ENCODE data around the gene ELP1.
"Not testable (repeated sequence)": the region's sequence is repeated elsewhere in the genome, so short reads cannot be mapped to it uniquely, and the experiment has no call there.

The ELP1 gene

DNA sequence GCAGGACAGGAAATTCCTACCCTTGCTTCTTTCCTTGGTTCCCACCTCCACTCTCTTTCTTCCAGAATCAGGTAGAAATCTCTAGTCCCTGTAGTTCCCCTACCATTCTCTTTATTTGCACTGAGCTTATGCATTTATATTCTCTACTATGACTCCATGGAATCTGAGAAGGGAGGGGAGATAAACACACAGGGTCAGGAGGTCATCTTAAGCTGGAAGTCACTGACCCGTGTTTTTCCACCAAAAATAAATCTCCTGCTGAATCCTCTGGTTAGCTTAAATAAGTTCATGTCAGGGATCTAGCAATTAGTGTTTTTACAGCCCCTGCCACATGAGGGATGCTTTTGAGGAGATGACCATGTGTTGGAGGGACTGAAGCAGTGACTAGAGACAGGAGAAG is 81.8 kb downstream of the ELP1 start:
- DNase-seq: no peak

DNA sequence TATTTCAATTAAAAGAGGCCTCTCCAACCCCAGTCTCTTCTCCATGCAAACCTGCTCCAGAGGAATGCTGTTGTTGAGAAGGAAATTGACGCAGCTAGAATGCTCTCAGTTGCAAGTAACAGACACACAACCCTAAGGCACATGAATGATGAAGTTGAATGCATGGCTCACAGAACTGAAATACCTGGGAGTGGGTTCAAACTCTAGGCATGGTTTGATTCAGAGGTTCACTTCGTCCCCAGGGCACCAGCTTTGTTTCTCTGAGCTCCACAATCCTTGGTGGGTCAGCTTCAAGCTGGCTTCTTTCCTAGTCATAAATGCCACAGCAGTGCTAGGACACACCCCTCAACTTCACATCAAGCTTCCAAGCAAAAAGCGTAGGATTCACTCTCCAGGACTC is 82.8 kb downstream of the ELP1 start:
- no peak for DNase-seq

DNA sequence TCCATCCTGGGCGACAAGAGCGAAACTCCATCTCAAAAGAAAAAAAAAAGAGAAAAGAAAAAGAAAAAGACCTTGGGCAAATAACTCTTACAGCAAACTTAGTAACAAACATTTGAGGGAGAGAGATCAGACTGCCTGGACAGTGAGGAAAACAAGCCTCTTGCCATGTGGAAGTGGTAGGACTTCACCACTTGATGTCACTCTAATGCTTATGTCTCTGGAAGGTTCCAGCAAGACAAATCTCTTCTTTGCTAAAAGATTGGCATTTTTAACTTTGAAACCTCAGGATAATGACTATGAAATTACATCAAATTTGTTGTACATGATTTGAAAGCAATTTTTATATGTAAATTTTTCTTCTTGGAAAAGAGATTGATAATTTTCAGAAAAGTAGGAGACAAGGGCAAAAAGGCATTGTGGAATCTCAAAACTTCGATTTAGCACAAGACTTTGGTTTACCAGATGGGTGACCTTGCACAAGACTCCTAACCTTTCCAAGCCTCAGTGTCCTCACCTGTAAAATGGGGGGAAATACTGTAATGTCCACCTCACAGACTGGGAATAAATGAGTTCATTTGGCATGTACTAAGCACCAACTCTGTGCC is 83.5 kb downstream of the ELP1 start:
- DNase-seq: no peak

DNA sequence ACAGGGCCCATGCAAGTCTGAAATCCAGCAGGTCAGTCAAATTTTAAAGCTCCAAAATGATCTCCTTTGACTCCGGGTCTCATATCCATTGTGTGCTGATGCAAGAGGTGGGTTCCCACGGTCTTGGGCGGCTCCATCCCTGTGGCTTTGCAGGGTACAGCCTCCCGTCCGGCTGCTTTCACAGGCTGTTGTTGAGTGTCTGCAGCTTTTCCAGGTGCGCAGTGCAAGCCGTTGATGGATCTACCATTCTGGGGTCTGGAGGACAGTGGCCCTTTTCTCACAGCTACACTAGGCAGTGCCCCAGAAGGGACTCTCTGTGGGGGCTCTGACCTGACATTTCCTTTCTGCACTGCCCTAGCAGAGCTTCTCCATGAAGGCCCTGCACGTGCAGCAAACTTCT is 85.6 kb downstream of the ELP1 start:
- DNase-seq: not testable (repeated sequence)

DNA sequence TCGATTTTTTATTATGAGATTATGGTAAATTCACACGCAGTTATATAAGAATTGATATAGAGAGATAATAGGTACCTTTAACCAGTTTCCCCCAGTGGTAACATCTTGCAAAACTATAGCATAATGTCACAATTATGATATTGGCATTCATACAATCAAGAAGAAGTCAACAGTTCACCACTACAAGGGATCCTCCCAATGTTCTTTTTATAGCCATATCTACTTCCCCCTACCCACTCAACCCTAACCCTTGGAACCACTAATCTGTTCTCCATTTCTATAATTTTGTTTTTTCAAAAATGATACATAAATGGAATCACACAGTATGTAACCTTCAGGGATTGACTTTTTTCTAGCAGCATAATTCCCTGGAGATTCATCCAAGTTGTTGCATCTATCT is 88.0 kb downstream of the ELP1 start:
- DNase-seq: no peak

DNA sequence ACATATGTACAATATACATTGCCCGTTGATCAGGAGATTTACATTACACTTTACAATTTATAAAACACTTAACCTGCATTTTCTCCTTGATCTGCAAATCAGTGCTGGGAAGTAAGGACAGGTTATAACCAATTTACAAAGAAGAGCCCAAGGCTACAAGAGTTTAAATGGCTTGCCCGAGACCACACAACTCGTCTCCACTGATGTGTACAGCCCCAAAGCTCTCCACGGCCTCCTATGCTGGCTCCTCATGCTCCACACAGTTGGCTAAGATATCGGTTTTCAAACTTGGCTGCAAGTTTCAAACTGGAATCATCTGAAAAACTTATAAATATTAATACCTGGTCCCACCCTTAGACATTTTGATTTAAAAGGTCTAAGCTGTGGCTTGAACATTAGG is 88.4 kb downstream of the ELP1 start:
- DNase-seq: no peak

DNA sequence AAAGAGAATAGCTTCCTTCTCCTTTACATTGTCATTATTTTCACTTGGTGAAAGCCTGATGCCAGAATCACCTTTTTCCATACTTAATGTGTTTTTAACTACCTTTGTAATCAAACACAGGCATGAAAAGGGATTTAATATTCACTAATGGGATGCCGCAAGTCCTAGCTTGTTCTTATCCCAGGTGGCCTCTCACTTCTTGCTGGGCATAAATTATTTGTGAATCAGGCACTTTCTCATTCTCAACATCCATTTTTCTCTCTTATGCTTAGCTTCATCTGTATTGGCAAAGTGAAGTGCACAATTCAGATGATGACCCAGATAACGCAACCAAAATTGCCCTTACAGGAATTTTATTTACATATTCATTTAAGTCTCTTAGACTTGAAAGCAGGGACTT is 89.1 kb downstream of the ELP1 start:
- DNase-seq: no peak

DNA sequence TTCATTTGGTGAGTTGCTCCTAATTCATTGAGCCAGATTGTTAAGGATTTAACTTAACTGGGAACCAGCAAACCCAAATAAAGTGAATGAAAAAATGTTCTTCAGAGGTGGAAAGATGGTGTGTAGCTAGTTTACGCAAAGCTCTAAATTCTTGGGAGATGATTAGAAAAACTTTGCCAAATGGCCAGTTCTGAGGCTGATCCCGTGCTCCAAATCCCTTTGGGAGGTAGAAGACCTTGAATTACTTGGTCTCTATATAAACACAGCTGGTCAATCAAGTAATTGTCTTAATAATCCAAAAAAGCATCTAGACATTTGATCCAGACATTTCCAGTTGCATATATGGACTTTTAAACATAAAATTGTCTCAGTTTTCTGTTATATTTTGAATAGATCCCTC is 89.5 kb downstream of the ELP1 start:
- DNase-seq: no peak

DNA sequence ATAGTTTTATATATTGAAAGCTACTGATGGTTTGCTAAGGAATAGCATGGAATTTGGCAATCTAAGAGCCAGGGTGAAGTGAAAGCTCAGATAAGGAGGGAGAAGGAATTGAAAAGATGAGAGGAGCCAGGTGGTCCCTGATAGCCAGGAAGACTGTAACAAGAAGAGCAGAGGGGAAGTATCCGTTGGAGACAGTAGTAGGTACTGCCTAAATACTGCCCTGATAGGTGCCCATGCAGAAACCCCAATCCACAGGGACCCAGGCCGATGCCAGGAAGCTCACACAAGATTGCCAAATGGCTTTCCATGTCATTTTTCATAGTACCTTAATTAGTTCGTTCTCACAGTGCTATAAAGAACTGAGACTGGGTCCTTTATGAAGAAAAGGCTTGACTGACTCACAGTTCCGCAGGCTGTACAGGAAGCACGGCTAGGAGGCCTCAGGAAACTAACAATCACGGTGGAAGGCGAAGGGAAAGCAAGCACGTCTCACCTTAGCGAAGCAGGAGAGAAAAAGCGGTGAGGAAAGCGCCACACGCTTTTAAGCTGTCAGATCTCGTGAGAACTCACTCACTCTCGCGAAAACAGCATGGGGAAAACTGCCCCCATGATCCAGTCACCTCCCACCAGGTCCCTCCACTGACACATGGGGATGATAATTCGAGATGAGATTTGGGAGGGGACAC is 91.2 kb downstream of the ELP1 start:
- DNase-seq: peak; percentile 23

DNA sequence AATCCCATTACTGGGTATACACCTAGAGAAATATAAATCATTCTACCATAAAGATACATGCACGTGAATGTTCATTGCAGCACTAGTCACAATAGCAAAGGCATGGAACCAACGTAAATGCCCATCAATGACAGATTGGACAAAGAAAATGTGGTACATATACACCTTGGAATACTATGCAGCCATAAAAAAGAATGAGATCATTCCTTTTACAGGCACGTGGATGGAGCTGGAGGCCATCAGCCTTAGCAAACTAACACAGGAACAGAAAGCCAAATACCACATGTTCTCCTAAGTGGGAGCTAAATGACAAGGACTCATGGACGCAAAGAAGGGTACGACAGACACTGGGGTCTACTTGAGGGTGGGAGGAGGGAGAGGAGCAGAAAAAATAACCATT is 94.4 kb downstream of the ELP1 start:
- DNase-seq: not testable (repeated sequence)

DNA sequence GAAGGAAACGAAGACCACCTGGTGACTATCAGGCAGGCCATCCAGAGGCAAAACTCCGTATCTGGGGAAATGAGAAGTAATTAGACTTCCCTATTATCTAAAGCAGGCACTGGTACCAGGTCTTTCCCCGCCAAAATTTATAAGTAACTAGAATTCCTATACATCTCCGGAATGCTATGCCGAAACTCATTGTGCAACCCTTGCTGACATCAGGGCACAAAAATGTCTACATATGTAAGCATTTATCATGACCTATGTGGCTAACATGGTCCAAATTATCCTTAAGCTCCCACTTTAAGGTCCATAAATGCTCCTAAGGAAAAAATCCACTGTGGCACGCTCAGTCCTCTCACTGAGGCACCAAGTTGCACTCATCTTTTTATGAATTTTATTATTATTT is 95.9 kb downstream of the ELP1 start:
- DNase-seq: no peak

DNA sequence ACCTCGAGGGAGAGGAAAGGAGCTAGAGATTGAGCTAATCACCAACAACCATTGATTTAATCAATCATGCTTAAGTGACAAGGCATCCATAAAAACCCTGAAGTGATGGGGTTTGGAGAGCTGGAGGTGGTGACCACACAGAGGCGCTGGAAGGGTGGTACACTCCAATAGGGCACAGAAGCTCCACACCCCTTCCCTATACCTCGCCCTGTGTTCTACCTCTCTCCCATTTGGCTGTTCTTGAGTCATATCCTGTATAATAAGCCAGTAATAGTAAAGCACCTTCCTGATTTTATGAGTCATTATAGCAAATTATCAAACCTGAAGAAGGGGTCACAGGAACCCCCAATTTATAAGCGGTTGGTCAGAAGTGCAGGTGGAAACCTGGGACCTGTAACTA is 96.4 kb downstream of the ELP1 start:
- no peak for DNase-seq

DNA sequence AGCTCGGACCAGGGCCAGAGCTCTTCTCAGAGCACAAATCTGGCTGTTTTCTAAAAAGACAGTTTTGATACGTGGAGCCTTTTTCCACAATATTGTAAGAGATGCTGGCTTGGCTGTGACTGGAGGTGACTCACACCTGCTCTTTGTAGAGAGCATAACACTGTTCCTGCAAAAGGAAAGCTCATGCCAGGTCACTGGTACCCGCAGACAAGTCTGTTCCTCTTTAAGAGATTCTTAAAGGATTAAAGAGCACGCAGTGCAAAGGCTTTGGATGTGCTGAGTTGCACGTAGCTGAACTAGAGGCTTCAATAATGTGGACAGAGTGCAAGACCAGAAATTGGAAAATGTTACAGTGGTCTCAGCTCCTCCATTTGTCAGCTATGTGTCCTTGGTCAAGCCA is 97.1 kb downstream of the ELP1 start:
- DNase-seq: no peak

DNA sequence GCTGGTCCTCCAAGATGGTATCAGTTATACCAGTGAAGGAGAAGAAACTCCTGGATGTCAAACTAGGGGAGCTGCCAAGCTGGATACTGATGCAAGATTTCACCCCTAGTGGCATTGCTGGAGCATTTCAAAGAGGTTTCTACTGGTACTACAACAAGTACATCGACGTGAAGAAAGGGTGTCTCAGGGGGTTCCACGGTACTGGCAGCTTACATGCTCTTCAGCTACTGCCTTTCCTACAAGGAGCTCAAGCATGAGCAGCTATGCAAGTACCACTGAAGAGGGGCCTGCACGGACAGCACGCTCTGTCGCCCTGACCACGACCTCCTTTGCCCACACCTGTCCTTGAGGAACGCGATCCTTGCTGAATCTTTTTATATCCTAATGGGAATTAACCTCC is 97.6 kb downstream of the ELP1 start:
- no peak for DNase-seq

DNA sequence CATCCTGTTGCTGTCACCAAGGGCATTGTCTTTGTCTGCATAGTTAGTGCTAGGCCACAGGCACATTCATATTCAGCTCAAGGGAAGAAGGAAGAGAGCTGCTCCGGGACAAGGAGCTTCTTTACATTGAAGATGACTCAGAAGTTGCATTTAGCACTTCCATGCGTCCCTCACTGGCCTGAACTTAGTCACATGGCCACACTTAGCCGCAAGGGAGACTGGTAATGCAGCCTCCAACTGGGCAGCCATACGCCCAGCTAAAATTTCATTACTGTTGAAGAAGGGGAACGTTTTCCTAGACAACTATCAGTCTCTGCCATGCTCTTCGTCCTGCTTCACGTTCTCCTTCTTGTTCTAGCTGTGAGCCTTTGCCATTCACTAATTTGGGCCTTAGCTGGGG is 98.1 kb downstream of the ELP1 start:
- DNase-seq: no peak

DNA sequence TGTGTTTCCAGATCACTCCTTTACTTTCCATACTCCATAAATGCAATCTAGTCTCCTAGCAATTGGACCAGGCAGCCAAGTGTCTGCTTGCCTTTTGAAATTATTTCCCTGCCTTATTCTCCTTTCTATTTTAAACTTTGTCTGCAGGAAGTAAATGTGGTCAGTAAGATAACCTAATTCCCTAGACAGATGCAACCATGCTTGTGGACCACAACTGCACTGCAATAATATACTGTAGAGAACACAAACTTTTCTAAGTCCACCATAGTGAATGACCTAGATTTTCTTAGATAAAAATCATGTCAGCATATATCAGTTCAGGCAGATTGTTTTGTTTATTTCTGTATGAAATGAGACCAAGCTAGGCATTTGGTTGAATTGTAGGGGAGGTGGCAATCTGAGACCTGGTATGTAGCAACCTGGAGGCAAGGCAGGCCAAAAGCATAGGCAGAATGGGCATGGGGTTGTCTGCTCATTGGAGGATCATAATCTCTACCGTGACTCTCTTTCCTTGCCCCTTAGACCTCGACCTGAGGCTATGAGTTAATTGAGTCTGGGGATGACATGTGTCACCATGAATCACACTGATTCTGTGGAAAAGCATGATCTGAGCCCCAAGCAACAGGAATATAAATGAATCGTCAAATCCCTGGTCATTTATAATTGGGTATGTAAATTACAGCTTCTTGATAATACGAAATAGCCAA is 98.8 kb downstream of the ELP1 start:
- no peak for DNase-seq

DNA sequence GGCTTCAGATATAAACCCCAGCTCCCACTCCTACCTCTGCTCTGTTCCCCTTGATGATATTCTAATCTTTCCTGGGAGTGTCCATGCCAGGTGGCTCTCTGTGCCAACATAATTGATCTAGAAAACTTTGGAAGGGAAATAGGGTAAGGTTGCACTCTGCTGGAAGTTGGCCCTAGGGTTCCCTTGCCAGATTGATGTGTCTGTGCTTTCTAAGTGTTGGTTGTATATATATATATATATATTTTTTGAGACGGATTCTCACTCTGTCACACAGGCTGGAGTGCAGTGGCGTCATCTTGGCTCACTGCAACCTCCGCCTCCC is 101.8 kb downstream of the ELP1 start:
- DNase-seq: no peak

DNA sequence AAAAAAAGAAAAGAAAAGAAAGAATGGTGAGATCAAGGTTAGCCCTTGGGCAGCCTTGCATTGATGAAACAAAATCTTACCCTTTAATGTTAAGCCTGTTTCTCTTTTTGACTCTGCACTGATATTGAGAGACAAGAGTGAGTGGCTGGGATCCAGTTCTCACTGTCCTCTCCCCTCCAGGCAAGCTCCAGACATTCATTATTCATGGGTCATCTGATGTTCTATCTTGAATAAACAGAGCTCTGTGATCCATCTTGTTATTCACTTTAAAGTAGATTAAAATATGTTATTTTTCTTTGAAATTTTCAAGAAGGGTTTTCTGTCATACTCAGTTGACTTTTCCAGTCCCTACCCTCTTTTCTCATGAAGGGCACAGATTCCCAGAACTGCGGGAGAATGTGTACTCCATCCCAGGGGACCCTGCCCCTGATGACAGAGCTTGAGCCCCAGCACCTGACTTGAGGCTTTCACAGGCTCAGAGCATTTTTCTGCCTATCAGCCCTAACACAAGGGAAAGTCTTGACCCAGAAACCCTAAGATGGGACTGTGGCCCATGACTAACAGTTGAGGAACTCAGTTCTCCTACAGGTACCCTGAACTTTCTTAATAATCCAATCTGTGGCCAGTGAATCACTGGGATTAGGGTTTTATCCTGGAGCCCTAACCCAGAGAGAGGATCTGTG is 102.3 kb downstream of the ELP1 start:
- no peak for DNase-seq

DNA sequence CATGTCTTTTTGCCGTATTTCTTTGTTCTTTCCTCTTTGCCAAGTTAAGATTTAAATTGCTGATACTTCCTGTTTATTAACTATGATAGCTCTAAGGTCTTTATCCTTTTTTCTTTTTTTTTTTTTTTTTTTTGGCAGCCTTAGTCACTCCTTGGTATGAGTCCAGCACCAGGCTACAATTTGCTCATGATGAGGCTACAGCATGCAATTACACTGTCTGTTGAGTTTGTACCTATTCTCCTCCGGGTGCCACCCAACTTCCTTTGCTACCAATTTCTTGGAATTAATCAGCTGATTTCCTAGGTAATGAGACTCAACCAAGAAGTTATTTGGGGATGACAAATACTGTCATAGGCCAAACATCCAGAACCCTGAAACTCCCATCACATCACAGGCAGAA is 103.7 kb downstream of the ELP1 start:
- no peak for DNase-seq

DNA sequence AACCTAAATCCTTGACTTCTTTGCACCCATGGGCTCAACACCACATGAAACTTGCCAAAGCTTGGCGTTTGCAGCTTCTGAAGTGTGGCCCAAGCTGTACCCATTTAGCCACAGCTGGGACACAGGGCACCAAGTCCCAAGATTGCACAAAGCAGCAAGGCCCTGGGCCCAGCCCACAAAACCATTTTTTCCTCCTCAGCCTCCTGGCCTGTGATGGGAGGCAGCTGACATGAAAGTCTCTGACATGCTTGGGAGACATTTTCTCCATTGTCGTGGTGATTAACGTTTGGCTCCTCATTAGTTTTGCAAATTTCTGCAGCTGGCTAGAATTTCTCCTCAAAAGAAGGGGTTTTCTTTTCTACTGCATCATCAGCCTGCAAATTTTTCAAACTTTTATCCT is 110.1 kb downstream of the ELP1 start:
- DNase-seq: no peak

Data from activated CD4-positive, alpha-beta T cell treated with anti-CD3 and anti-CD28 coated beads, Interleukin-2, amount 50 U/mL, for 16 hours (primary cell).